ENCODE data around the gene GTPBP3. TPM values are rescaled to one million over a fixed set of nuclear protein-coding genes. Genes with fewer than 3 reads are reported as not detected.

The GTPBP3 gene
- total RNA-seq, 4 donors from 2014 or later: 6.7 to 21.3 (median 11.1) TPM

GRCh38 chr19:17339088-17339741 lies 1.9 kb downstream of the GTPBP3 start:
- no peaks in the 10 kb centered on the region for H3K9me3 ChIP-seq
- ATAC-seq: no peak
- DNase-seq: no peak
- TF ChIP-seq POLR2A (IDR thresholded peaks at IDR 0.05): no peak
- TF ChIP-seq CTCF (IDR thresholded peaks at IDR 0.05 in 4 of 5, conservative IDR thresholded peaks at IDR 0.05 in 1 of 5): no peak
- intact Hi-C loops (cut with DNase I; ENCODE audit: low total_unique reads): loop anchor here (5.0 to 10.0 kb wide), 2 partner anchors 173 to 216 kb away; partner anchors contain the start of genes COLGALT1 and PGLS
- in situ Hi-C loops (cut with MboI; ENCODE audit: low sequenced_read_pairs in 4 of 4): no loop called here
- H3K36me3 ChIP-seq: peaks cover 0 to 16% of the 10 kb centered on the region in 2 donors
- H3K4me3 ChIP-seq: no peak overlapping the region
- no peaks in the 10 kb centered on the region for H3K27me3 ChIP-seq
- H3K27ac ChIP-seq: no peak overlapping the region
- H3K4me1 ChIP-seq: peaks cover 19 to 22% of the 10 kb centered on the region in 2 donors

- peaks cover 0 to 16% of the 10 kb centered on the region in 2 donors for H3K36me3 ChIP-seq
- peaks cover 14 to 16% of the 10 kb centered on the region in 2 donors for H3K4me1 ChIP-seq
- in situ Hi-C loops (cut with MboI; ENCODE audit: low sequenced_read_pairs in 4 of 4) (loop anchor here in 1 of 4 donors (10.0 kb wide), 1 partner anchor 124 kb away; the partner anchor contains the start of gene NXNL1), intact Hi-C loops (cut with DNase I; ENCODE audit: low total_unique reads) (no loop called here)
- DNase-seq (no peak), ATAC-seq (no peak)
- H3K9me3 ChIP-seq: no peaks in the 10 kb centered on the region
- no peak overlapping the region for H3K27ac ChIP-seq
- H3K27me3 ChIP-seq: no peaks in the 10 kb centered on the region
- H3K4me3 ChIP-seq: no peak overlapping the region
- TF ChIP-seq CTCF (IDR thresholded peaks at IDR 0.05 in 4 of 5, conservative IDR thresholded peaks at IDR 0.05 in 1 of 5): no peak
- TF ChIP-seq POLR2A (IDR thresholded peaks at IDR 0.05): no peak
These were observed 3.0 kb downstream of the GTPBP3 start for GRCh38 chr19:17340302-17340870.

GRCh38 chr19:17340871-17341357 lies 3.6 kb downstream of the GTPBP3 start:
- in situ Hi-C loops (cut with MboI; ENCODE audit: low sequenced_read_pairs in 4 of 4) (loop anchor here in 1 of 4 donors (10.0 kb wide), 1 partner anchor 124 kb away; the partner anchor contains the start of gene NXNL1), intact Hi-C loops (cut with DNase I; ENCODE audit: low total_unique reads) (no loop called here)
- H3K9me3 ChIP-seq: no peaks in the 10 kb centered on the region
- TF ChIP-seq POLR2A (IDR thresholded peaks at IDR 0.05) (no peak), CTCF (IDR thresholded peaks at IDR 0.05 in 4 of 5, conservative IDR thresholded peaks at IDR 0.05 in 1 of 5) (no peak)
- H3K36me3 ChIP-seq: peaks cover 0 to 16% of the 10 kb centered on the region in 2 donors
- no peak for ATAC-seq
- no peak overlapping the region for H3K4me3 ChIP-seq
- no peaks in the 10 kb centered on the region for H3K27me3 ChIP-seq
- DNase-seq: no peak
- H3K27ac ChIP-seq: no peak overlapping the region
- H3K4me1 ChIP-seq: peaks cover 9 to 14% of the 10 kb centered on the region in 2 donors

- TF ChIP-seq CTCF (IDR thresholded peaks at IDR 0.05 in 4 of 5, conservative IDR thresholded peaks at IDR 0.05 in 1 of 5) (no peak), POLR2A (IDR thresholded peaks at IDR 0.05) (no peak)
- Histone ChIP-seq H3K36me3 (peaks cover 0 to 16% of the 10 kb centered on the region in 2 donors), H3K4me3 (no peak overlapping the region), H3K27me3 (no peaks in the 10 kb centered on the region), H3K4me1 (peaks cover 7 to 14% of the 10 kb centered on the region in 2 donors), H3K9me3 (no peaks in the 10 kb centered on the region), H3K27ac (no peak overlapping the region)
- intact Hi-C loops (cut with DNase I; ENCODE audit: low total_unique reads) (no loop called here), in situ Hi-C loops (cut with MboI; ENCODE audit: low sequenced_read_pairs in 4 of 4) (loop anchor here in 1 of 4 donors (10.0 kb wide), 1 partner anchor 123 kb away; the partner anchor contains the start of gene NXNL1)
- DNase-seq (no peak), ATAC-seq (no peak)
These were observed 4.0 kb downstream of the GTPBP3 start for GRCh38 chr19:17341386-17341785.
